NT2/D1 (cell line): ENCODE measurements around the gene SNX17.

ENCODE experiments used
- YY1 ChIP-seq: IDR thresholded peaks from 2 replicates; pipeline ENCODE4 v1.6.1; 2011; ENCODE audit not compliant: insufficient read length, insufficient read depth
- ZNF274 ChIP-seq: IDR thresholded peaks from 2 replicates; pipeline ENCODE4 v1.6.1; 2011; ENCODE audit warnings: mild to moderate bottlenecking, low read depth, low read length

GRCh38 chr2:27408601-27409320, 38.3 kb downstream of the SNX17 start:
- TF ChIP-seq YY1, result no peak
- TF ChIP-seq ZNF274, result no peak
